GM12874 (cell line): ENCODE results near the gene DYRK3.

ENCODE experiments used
- CTCF ChIP-seq: IDR thresholded peaks from 2 replicates; pipeline ENCODE4 v1.5.1; 2011; ENCODE audit warnings: low read depth, mild to moderate bottlenecking, control low read depth, low read length, moderate library complexity; ENCODE audit not compliant: insufficient read depth

The DYRK3 gene

DNA sequence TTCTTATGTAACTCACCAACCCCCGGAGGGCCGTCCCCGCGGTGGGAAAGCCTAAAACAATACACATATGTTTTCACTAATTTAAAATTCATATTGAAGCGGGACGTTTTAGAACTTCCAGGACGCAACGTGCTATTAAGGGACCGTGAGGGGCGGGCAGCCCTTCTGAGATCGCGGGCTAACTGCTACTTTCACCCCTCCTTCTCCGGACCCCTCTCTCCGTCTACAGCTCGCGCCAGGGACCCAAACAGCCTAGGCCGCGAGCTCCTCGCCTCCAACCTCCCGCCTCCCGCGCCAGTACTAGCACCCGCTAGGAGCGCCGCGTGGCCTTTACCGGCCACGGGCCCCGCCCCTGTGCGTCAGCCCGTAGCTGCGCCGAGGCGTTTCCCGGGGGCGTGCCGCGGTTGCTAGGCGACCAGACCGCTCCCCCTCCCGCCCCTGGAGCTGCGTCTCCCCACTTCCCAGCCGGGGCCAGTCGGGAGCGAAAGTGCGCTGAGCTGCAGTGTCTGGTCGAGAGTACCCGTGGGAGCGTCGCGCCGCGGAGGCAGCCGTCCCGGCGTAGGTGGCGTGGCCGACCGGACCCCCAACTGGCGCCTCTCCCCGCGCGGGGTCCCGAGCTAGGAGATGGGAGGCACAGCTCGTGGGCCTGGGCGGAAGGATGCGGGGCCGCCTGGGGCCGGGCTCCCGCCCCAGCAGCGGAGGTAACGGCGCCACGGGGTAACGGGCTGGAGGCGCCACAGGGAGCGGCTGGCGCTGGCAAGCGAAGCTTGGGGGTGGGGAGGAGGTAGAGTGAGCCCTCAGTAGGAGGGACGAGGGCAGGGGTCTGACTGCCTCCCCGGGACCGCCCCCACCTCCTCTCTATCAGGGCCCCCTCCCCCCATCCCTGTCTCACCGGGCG, at the start of gene DYRK3:
Gene DYRK3, plus strand, starts transcription at position 457 of the 898 bp plus-strand sequence. Its CDS starts 168 bp downstream, at position 625.
- 0 out of 2 replicates have a peak, but pooled peaks have one; percentile 5 for TF ChIP-seq CTCF

DNA sequence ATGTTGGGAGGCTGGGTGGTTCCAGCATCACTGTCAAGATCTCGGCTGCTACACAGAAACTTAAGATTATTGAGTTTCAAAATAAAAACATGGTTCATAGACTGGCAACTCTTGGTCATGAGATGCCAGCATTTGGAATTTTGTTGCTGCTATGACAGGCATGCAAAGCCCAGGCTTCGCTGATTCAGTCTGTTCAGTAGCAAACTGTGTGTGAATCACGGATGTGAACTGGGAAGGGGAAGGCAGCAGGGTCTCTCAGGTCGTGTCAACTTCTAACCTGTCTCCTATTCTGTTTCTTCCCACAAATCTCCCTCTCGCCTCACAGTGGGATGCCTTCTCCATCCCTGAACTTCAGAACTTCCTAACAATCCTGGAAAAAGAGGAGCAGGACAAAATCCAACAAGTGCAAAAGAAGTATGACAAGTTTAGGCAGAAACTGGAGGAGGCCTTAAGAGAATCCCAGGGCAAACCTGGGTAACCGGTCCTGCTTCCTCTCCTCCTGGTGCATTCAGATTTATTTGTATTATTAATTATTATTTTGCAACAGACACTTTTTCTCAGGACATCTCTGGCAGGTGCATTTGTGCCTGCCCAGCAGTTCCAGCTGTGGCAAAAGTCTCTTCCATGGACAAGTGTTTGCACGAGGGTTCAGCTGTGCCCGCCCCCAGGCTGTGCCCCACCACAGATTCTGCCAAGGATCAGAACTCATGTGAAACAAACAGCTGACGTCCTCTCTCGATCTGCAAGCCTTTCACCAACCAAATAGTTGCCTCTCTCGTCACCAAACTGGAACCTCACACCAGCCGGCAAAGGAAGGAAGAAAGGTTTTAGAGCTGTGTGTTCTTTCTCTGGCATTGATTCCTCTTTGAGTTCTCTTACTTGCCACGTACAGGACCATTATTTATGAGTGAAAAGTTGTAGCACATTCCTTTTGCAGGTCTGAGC, 48.6 kb upstream of the DYRK3 start:
- no peak for TF ChIP-seq CTCF

GRCh38 chr1:206587904-206588303, 47.4 kb upstream of the DYRK3 start:
- no peak for TF ChIP-seq CTCF

GRCh38 chr1:206588492-206588891, 46.8 kb upstream of the DYRK3 start:
- TF ChIP-seq CTCF, result no peak

- no peak for TF ChIP-seq CTCF
These were observed 46.1 kb upstream of the DYRK3 start for GRCh38 chr1:206589206-206589605.

DNA sequence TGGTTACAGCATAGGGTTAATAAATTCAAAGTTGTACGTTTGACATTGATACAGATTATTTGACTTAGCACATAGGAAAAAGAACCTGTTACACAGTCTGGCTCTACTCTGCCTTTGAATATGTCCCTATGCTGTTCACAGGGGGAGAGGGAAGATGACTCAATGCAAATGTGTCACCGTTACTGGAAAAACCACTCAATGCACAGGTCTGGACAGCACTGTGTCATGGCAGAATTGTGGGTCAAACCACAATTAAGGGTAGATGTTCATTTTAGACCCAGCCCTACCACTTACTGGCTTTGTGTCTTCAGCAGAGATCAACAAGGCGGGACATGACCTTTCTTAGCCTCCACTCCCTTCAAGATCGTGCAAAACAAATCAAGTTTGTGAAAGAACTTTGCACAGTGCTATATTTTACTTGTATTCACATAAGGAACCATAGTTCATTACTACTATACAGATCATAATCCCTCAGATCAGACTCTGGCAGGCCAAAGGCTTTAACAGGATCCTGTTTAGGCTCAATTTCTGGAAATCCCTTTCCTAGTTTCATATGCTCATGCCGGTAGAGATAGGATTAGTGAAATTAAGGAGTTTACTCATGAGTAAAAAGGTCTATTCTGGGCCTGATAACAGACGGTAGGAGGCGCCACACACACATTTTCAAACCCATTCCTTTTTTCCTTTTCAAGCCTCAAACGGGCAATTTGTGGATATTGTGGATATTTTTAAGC, 45.1 kb upstream of the DYRK3 start:
- TF ChIP-seq CTCF, result peak; percentile 47

- TF ChIP-seq CTCF, result no peak
These were observed 44.1 kb upstream of the DYRK3 start for GRCh38 chr1:206591226-206591625.
